Stimulated activated CD8-positive, alpha-beta memory T cell treated with anti-CD3 and anti-CD28 coated beads, Interleukin-7, amount 100 ng/mL, for 1 hour (primary cell): Measurements from ENCODE around the gene C2CD4C.
"Not testable (repeated sequence)": the region's sequence is repeated elsewhere in the genome, so short reads cannot be mapped to it uniquely, and the experiment has no call there.

Source experiments
- DNase-seq, 2 donors: peaks; one replicate each; pipeline ENCODE4 v3.0.0-alpha.2; 2020; ENCODE audit warnings: low read depth in 2 of 2

C2CD4C gene

GRCh38 chr19:438416-438958 is 29.5 kb upstream of the C2CD4C start:
- no peak for DNase-seq

DNA sequence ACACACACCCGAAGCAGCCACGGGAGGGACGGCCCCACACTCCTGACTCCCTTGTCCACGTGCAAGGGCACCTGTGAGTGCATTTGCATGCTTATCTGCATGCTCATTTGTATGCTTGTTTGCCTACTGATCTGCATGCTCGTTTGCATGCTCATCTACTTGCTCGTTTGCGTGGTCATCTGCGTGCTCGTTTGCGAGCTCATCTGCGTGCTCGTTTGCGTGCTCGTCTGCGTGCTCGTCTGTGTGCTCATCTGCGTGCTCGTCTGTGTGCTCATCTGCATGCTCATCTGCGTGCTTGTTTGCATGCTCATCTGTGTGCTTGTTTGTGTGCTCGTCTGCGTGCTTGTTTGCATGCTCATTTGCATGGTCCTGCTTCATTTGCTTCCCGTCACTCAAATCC is 28.1 kb upstream of the C2CD4C start:
- no peak for DNase-seq

- no peak for DNase-seq
Observed at GRCh38 chr19:436413-436950, 27.5 kb upstream of the C2CD4C start.

GRCh38 chr19:435707-436412 is 26.9 kb upstream of the C2CD4C start:
- DNase-seq = no peak

GRCh38 chr19:435056-435706 is 26.2 kb upstream of the C2CD4C start:
- no peak for DNase-seq

DNA sequence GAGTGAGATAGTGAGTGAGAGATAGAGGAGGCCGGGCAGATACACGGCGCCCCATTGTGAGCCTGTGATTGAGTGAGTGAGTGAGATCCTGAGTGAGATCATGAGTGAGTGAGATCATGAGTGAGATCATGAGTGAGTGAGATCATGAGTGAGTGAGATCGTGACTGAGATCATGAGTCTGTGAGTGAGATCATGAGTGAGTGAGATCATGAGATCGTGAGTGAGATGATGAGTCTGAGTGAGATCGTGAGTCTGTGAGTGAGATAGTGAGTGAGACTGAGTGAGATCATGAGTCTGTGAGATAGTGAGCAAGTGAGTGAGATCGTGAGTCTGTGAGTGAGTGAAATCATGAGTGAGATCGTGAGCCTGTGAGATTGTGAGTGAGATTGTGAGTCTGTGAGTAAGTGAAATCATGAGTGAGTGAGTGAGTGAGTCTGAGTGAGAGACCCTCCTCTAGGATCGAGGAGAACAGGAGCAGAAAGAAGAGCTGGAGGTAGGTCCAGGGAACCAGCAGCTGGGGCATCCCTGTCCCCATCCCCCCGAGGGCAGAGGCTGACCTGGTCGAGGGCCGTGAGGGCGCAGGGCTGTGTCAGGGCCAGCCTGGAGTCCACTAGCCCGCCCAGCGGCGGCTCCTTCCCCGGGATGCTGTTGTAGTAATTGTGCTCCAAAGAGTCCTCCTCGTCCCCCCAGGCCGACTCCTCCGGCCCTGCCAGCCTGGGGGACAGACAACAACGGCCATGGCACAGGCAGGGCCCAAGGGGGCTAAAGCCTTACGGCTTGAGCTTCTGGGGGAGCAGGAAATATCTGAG is 25.4 kb upstream of the C2CD4C start:
- DNase-seq = no peak

DNA sequence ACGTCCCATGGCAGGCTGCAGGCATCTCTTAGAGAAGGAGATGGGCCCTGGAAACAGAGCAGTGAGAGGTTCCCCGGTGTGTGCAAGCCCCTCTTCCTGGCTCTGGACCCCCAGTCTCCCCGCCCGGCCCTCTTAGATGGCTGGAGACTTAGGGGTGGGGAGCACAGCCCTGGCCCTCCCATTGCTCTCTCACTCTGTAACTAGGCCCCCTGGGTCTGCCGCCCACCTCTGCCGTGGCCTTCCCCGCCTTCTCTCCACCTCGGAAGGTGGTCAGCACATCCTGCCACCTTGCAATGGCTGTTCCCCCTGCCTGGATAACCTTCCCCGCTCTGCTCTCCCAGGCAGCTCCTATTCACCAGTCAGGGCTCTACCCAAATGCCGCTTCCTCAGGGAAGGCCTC is 21.8 kb upstream of the C2CD4C start:
- DNase-seq = no peak

GRCh38 chr19:428149-428548 is 19.2 kb upstream of the C2CD4C start:
- DNase-seq = no peak

DNA sequence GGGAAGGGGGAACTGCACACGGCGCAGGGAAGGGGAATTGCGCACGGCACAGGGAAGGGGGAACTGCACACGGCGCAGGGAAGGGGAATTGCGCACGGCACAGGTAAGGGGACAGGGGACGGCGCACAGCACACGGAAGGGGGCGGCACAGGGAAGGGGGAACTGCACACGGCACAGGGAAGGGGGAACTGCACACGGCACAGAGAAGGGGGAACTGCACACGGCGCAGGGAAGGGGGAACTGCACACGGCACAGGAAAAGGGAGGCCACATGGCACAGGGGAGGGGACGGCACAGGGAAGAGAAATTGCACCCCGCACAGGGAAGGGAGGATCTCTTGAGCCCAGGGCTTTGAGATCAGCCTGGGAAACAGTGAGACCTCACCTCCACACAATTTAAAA is 18.7 kb upstream of the C2CD4C start:
- not testable (repeated sequence) for DNase-seq

DNA sequence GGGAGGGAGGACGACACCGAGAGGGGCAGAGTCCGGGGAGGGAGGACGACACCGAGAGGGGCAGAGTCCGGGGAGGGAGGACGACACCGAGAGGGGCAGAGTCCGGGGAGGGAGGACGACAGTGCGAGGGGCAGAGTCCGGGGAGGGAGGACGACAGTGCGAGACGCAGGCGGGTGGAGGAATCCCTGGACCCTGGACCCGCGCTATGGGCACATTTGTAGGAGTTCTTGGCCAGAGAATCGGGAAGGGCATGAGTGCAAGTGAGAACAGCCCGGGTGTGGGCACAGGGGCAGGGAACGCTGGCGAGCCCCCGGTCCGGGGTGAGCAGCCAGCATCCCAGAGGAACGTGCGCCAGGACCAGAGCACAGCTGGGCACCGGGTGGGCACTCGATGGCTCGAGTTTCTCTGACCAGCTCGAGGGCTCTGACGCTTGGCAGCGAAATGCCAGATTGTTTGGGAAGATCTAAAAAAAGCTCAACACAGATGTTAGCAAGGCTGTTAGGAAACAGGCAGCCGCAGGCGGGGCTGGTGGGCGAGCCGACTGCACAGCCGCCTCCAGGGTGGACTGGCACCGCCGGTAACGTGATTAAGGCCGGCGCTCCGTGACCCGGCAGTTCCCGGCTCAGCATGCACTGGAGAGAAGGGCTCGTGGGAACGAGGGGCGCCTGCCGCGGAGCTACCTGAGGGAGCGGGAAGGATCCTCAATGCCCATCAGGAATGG is 17.9 kb upstream of the C2CD4C start:
- no peak for DNase-seq

- no peak for DNase-seq
Observed at GRCh38 chr19:425056-425455, 16.1 kb upstream of the C2CD4C start.

- DNase-seq = no peak
Observed at GRCh38 chr19:424546-424945, 15.6 kb upstream of the C2CD4C start.

- DNase-seq = no peak
Observed at GRCh38 chr19:423691-424466, 14.9 kb upstream of the C2CD4C start.

DNA sequence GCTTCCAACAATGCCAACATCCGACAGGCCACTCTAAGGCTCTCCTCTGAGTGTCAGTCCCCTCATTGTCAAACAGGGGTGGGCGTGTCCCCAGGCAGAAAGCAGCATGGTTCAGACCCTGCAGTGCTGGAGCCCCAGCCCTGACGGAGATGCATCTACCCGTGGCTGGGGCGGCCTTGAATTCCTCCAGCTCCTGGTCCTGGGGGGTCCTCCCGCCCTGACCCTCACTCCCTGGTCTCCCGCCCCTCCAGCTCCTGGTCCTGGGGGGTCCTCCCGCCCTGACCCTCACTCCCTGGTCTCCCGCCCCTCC is 13.9 kb upstream of the C2CD4C start:
- DNase-seq = not testable (repeated sequence)

DNA sequence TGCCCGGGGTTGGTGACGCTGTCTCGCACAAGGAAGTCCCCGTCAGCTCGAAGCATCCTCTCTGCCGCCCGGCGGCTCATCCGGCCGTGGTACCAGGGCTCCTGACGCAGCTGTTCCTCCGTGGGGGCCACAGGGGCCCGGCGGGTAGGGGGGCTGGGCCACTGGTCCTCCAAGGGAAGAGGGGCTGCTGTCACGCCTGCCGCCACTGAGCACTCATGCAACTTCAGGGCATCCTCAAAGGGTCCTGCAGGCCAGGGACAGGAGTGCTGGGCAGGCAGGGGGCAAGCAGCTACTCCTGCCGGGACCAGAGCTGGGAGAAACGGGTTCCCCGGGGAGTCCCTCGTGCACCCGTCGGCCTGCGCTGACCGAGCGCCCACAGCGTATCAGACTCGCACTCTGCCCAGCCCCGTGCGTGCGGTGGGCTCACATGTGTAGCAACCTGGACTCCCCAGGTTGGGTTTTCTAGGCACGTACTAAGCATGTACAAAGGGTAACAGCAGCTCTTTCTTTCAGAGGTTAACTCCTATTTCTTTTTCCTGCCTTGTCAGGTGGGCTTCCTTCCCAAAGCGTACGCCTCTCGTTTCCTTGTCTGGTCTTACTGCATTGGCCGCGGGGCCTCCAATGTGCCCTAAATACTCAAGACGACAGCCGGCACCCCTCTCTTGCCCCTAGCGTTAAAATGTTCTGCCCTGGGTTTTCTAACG is 13.4 kb upstream of the C2CD4C start:
- DNase-seq = no peak

GRCh38 chr19:419721-420515 is 11.0 kb upstream of the C2CD4C start:
- no peak for DNase-seq

- no peak for DNase-seq
Observed at GRCh38 chr19:418761-419671, 10.1 kb upstream of the C2CD4C start.

- no peak for DNase-seq
Observed at GRCh38 chr19:416416-416815, 7.5 kb upstream of the C2CD4C start.
